Non-pigmented ciliary epithelial cell (primary cell): ENCODE results near the gene CHST2.
"Not testable (repeated sequence)": the region's sequence is repeated elsewhere in the genome, so short reads cannot be mapped to it uniquely, and the experiment has no call there.

ENCODE experiments used
- DNase-seq: peaks from one replicate; pipeline ENCODE4 v3.0.0-alpha.2; 2010; ENCODE audit warnings: low read depth

CHST2 gene

GRCh38 chr3:143119009-143119914 lies at the start of gene CHST2:
Gene CHST2, plus strand, starts transcription at chr3:143119771. Its CDS starts 1,046 bp downstream, at chr3:143120817.
- DNase-seq: no peak

- peak; percentile 65 for DNase-seq
These were observed 48.5 kb upstream of the CHST2 start for GRCh38 chr3:143070977-143071551.

DNA sequence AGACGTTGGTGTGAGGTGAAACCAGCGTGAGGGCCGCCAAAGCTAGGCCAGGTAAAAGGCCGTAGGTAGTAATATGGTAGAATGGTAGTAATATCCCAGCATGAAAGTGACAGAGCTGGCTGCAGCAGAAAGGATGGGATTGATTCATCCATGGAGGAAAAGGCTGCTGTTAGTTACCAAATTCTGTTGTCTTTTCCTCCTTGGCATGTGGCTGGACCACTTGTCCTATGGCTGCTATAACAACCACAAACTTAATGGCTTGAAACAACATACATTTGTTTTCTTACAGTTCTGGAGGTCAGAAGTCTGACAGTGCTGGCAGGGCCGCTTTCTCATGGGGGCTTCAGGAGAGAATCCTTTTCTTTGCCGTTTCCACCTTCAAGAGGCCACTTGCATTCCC lies 47.8 kb upstream of the CHST2 start:
- DNase-seq: no peak

- DNase-seq: not testable (repeated sequence)
These were observed 47.1 kb upstream of the CHST2 start for GRCh38 chr3:143072298-143073020.

- not testable (repeated sequence) for DNase-seq
These were observed 46.0 kb upstream of the CHST2 start for GRCh38 chr3:143073541-143073940.

DNA sequence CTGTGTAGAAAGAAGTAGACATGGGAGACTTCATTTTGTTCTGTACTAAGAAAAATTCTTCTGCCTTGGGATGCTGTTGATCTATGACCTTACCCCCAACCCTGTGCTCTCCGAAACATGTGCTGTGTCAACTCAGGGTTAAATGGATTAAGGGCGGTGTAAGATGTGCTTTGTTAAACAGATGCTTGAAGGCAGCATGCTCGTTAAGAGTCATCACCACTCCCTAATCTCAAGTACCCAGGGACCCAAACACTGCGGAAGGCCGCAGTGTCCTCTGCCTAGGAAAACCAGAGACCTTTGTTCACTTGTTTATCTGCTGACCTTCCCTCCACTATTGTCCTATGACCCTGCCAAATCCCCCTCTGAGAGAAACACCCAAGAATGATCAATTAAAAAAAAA lies 45.6 kb upstream of the CHST2 start:
- DNase-seq: not testable (repeated sequence)

- DNase-seq: peak; percentile 26
These were observed 40.7 kb upstream of the CHST2 start for GRCh38 chr3:143078883-143079282.

GRCh38 chr3:143080196-143080595 lies 39.4 kb upstream of the CHST2 start:
- no peak for DNase-seq

- DNase-seq: no peak
These were observed 38.2 kb upstream of the CHST2 start for GRCh38 chr3:143081365-143081764.

GRCh38 chr3:143081844-143082778 lies 37.5 kb upstream of the CHST2 start:
- DNase-seq: no peak

GRCh38 chr3:143083781-143084180 lies 35.8 kb upstream of the CHST2 start:
- DNase-seq: no peak

- DNase-seq: peak; percentile 51
These were observed 34.5 kb upstream of the CHST2 start for GRCh38 chr3:143084856-143085731.

- no peak for DNase-seq
These were observed 30.7 kb upstream of the CHST2 start for GRCh38 chr3:143088835-143089234.

GRCh38 chr3:143089965-143090364 lies 29.6 kb upstream of the CHST2 start:
- DNase-seq: no peak

DNA sequence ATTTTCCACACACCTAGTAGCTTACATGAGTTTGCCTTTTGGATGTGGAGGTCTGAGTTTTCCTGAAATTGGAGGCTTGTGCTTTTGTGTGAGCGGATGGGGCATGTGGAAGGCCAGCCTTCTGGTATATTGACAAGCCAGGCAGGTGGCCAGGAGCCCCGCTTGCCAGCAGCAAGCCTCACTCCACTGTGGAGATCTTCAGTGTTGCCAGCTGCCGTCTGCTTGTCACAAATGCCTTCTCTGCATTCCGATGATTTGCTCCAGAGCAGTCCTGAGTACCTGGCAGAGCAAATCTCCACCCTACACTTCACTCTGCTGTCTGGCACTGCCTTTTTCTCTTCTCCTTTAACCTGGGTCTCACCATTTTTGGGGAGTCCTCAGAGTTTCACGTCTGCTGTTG lies 29.1 kb upstream of the CHST2 start:
- DNase-seq: no peak

GRCh38 chr3:143090976-143091837 lies 28.4 kb upstream of the CHST2 start:
- DNase-seq: no peak

- DNase-seq: no peak
These were observed 27.4 kb upstream of the CHST2 start for GRCh38 chr3:143092191-143092590.

DNA sequence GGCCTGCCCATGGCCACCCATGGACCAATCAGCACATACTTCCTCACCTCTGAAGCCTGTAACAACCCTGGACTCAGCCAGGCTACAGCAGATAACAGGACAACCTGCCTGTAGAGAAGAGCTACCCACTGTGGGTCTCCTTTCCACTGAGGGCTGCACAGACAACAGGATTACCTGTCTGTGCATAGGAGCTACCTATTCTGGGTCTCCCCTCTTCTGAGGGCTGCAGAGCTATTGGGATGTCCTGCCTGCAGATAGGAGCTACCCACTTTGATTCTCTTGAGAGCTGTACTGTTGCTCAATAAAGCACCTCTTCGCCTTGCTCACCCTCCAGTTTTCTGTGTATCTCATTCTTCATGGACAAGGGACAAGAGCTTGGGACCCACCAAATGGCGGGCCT lies 23.8 kb upstream of the CHST2 start:
- no peak for DNase-seq

- DNase-seq: no peak
These were observed 21.4 kb upstream of the CHST2 start for GRCh38 chr3:143098032-143098764.
